HG03521 (cell line): Measurements from ENCODE around the gene THBS2.

ENCODE experiments used
- ATAC-seq: cut with Tn5 transposase; IDR thresholded peaks from one replicate; pipeline ENCODE4 v1.9.1; 2021; ENCODE audit warnings: mild to moderate bottlenecking, moderate library complexity; ENCODE audit not compliant: unreplicated experiment

Gene THBS2

GRCh38 chr6:169168706-169169105, 84.9 kb downstream of the THBS2 start:
- ATAC-seq: no peak

GRCh38 chr6:169168302-169168630, 85.4 kb downstream of the THBS2 start:
- ATAC-seq: no peak

DNA sequence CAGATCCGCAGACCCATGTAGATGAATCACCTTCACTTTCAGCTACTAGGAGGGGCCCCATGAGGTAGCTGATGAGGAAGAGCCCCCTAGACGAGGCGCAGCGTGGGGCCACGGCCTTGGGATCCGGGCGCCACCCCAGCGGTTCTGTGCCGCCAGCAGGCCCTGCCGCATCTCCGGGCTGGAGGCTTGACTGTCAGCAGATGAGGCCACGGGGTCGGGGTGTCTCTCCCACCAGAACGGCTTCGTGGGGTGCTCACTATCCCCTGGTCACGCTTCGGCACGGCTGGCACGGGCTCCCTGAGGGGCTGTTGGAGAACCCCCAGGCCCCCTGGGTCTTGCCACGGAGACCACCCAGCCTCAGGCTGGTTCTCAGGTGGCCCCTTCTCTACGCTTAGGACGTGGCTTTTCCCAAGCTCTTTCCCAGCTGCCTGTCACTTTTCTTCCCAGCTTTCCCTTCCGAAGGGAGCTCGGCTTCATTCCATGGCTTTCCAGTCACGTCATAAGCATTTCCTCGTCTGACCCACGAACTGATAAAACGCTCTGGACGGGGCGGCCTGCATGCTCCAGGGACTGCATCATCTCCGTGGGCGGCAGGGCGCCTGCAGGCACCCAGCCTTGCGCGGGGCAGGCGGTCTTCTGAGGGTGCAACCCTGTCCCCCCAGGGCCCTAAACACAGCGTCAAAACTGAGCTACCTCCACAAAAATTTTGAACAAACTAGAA, 85.9 kb downstream of the THBS2 start:
- no peak for ATAC-seq

DNA sequence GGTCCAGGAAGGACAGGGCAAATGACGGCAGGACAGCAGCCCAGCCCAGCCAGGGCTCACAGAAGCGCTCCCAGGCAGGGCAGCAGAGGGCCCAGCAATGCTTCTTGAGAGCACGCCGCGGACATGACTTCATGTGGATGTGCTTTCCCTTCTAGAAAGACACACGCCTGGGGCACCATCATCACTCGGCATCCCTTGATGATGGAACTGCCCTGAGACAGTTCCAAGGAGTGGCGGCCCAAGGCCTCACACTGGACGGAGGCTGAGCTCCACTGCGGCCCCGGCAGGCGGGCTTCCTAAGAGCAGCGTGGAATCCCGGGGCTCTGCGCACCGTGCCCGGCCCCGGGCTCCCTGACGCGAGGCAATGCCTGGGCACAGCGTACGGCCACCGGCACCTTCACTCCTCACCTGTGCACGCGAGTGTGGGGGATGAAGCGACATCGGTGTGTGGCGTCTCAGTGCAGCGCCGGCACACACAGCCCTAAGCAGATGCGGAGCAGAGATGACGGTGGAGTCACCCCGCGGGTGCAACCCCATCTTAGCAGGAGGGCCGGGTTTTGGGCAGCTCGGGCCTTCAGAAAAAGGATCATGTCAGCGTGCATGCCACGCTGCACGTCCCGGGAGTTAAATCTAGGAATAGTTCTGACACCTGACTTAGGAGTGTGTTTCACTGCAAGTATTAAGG, 86.6 kb downstream of the THBS2 start:
- no peak for ATAC-seq
